HepG2 (cell line): ENCODE measurements around the gene CACNA2D3. TPM values are rescaled to one million over a fixed set of nuclear protein-coding genes. Genes with fewer than 3 reads are reported as not detected.

ENCODE experiments used
- ATAC-seq: fragments of 200-7000 bp; cut with Tn5 transposase; 3 replicates; pipeline ENCODE4 v1.9.1; 2020; ENCODE audit warnings: mild to moderate bottlenecking, moderate library complexity
- BruUV-seq: library from RNA; stranded (reverse); fragments of 400-500 nt; replicated peaks from 2 replicates; lab custom pipeline; 2021; lab: Mats Ljungman, UMichigan
- CTCF ChIA-PET: fragments of 300-600 bp; formaldehyde crosslinking; extraction: SDS; loops from one replicate; lab custom pipeline; 2021; ENCODE audit warnings: low total read pairs, inconsistent platforms, low intra/inter-chr PET ratio; lab: Yijun Ruan, JAX
- POLR2A ChIA-PET: fragments of 350-600 bp; sonication (Branson Sonifier 250); formaldehyde crosslinking; loops from one replicate; lab custom pipeline; 2020; ENCODE audit warnings: antibody characterized with exemption, inconsistent platforms; lab: Yijun Ruan, JAX
- DNase-seq: peaks from one replicate; pipeline ENCODE4 v3.0.0-alpha.2; 2015; ENCODE audit warnings: low spot score
- FAIRE-seq: peaks from 3 replicates; lab custom pipeline; 2011; peaks lifted over from hg19 to GRCh38; lab: Jason Lieb, UNC
- H2AFZ ChIP-seq: one replicate; pipeline ENCODE4 v1.6.1; 2011; ENCODE audit warnings: low read length, inconsistent platforms
- H3K27ac ChIP-seq: fragments of 300-600 bp; 3 replicates; pipeline ENCODE4 v1.8.0; 2011; ENCODE audit warnings: mixed run types, mild to moderate bottlenecking, mixed read lengths, low read length, inconsistent platforms; ENCODE audit not compliant: insufficient read depth; ENCODE audit errors: extremely low read length
- H3K27me3 ChIP-seq, 2 experiments: fragments of 200-600 bp in 1 of 2; 2 replicates in 1 of 2; 3 replicates in 1 of 2; pipeline versions ENCODE4 v1.6.0 to v1.8.0; 2011; ENCODE audit warnings: low read length in 2 of 2, mild to moderate bottlenecking in 2 of 2, moderate library complexity in 2 of 2, inconsistent platforms in 1 of 2; ENCODE audit not compliant: insufficient read depth in 2 of 2, control insufficient read depth in 1 of 2
- H3K36me3 ChIP-seq, 2 experiments: fragments of 200-600 bp in 1 of 2; replicated peaks in 1 of 2; 2 replicates in 1 of 2; 3 replicates in 1 of 2; pipeline versions ENCODE4 v1.5.1 to v1.8.0; 2011; ENCODE audit warnings: low read length in 2 of 2, inconsistent platforms in 1 of 2; ENCODE audit not compliant: insufficient read depth in 2 of 2, control insufficient read depth in 1 of 2
- H3K4me1 ChIP-seq: 2 replicates; pipeline ENCODE4 v1.5.1; 2012; ENCODE audit warnings: low read length, inconsistent platforms; ENCODE audit not compliant: insufficient read depth
- H3K4me2 ChIP-seq: 2 replicates; pipeline ENCODE4 v1.6.0; 2011; ENCODE audit warnings: low read depth, low read length, inconsistent platforms
- H3K4me3 ChIP-seq, 3 experiments: fragments of 200-600 bp in 1 of 3; sonication (generic), shearing (Covaris generic) in 1 of 3; replicated peaks in 1 of 3; 2 replicates each; pipeline ENCODE4 v1.5.1; 2011 to 2016; ENCODE audit warnings: low read length in 3 of 3, inconsistent platforms in 2 of 3, low read depth in 2 of 3, mild to moderate bottlenecking in 2 of 3, control low read depth in 1 of 3, mixed read lengths in 1 of 3; ENCODE audit not compliant: insufficient read depth in 1 of 3
- H3K79me2 ChIP-seq: one replicate; pipeline ENCODE4 v1.6.1; 2011; ENCODE audit warnings: low read length, inconsistent platforms; ENCODE audit not compliant: insufficient read depth
- H3K9ac ChIP-seq: 2 replicates; pipeline ENCODE4 v1.6.0; 2011; ENCODE audit warnings: mild to moderate bottlenecking, low read depth, low read length, inconsistent platforms; ENCODE audit not compliant: insufficient read depth
- H3K9me3 ChIP-seq: 2 replicates; pipeline ENCODE4 v1.5.1; 2012; ENCODE audit warnings: mild to moderate bottlenecking, low read length
- H4K20me1 ChIP-seq: 2 replicates; pipeline ENCODE4 v1.6.0; 2011; ENCODE audit warnings: inconsistent platforms, mild to moderate bottlenecking, low read length, moderate library complexity; ENCODE audit not compliant: insufficient read depth
- LCORL ChIP-seq, 2 experiments: fragments of 450-650 bp in 1 of 2; sonication (generic) in 1 of 2; formaldehyde crosslinking in 1 of 2; IDR thresholded peaks; 2 replicates each; pipeline versions ENCODE4 v1.5.0 to v1.6.1; 2017 to 2020; ENCODE audit warnings: antibody characterized with exemption in 1 of 2, missing genetic modification reagents in 1 of 2
- WGBS: methylation state at CpG from one replicate; pipeline ENCODE4 v1.1.6; 2017; ENCODE audit warnings: low lambda C conversion rate; 5-methylcytosine and 5-hydroxymethylcytosine counted together
- in situ Hi-C: cut with HindIII; loops from 2 replicates; pipeline ENCODE4 v1.10.0; 2017; ENCODE audit warnings: low pct_unique_long_range_greater_than_20kb; ENCODE audit not compliant: extremely low pct_ligation_motif_present
- intact Hi-C: fragments of 100-400 bp; cut with micrococcal nuclease; formaldehyde crosslinking; loops from one replicate; pipeline ENCODE4 v1.10.0; 2022; ENCODE audit not compliant: unreplicated experiment
- polyA plus RNA-seq, 8 experiments: library from polyadenylated mRNA; depleted of rRNA in 3 of 8; stranded (reverse) in 7 of 8; unstranded in 1 of 8; fragments of >200 nt; fragmentation: Illumina TruSeq in 4 of 8; extraction: Trizol in 4 of 8; gene quantifications; 2 replicates each; pipeline versions ENCODE4 v1.2.1 to v1.2.3, GENCODE V29; 2011 to 2016; ENCODE audit warnings: low read depth in 4 of 8, missing spikeins in 1 of 8, mixed read lengths in 1 of 8; ENCODE audit not compliant: insufficient read depth in 1 of 8
- total RNA-seq, 5 experiments: library from RNA; depleted of rRNA; stranded (reverse); fragments of >200 nt; fragmentation: Illumina TruSeq; extraction: Trizol; gene quantifications; 2 replicates each; pipeline ENCODE4 v1.2.3, GENCODE V29; 2016; ENCODE audit warnings: low read depth in 1 of 5
- TF ChIP-seq, protein P1 (sequence below): sonication (generic); formaldehyde crosslinking; IDR thresholded peaks from 2 replicates; pipeline ENCODE4 v1.4.0; 2020; ENCODE audit warnings: missing genetic modification reagents

The CACNA2D3 gene
- total and polyA plus RNA-seq, 2 of the 13 experiments (the other 11 are each of a cell fraction or from before 2014, with no cell fraction given): not detected

DNA sequence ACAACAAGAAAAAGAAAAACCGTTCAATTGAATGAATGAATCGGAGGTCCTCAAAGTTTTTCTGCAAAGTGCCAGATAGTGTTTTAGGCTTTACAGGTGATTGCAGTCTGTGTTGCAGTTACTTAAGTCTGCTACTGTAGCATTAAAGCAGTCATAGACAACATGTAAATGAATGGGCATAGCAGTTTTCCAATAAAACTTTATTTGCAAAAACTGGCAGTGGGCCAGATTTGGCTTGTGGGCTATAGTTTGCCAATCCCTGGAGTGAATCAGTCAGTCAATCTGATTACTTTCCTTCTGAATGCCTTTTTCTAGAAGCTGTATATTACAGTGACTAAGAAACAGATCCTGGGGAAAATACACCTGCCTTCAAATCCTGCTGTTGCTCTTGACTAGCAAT lies 562.9 kb downstream of the CACNA2D3 start:
- FAIRE-seq (no peak), DNase-seq (no peak), ATAC-seq (no peak)
- Histone ChIP-seq H3K27ac (no peak overlapping the region), H3K9ac (no peak overlapping the region), H2AFZ (no peak overlapping the region), H3K4me1 (no peaks in the 10 kb centered on the region), H3K4me2 (no peak overlapping the region), H3K36me3 (no peaks in the 10 kb centered on the region), H3K4me3 (no peak overlapping the region), H3K9me3 (no peaks in the 10 kb centered on the region), H3K79me2 (no peaks in the 10 kb centered on the region), H4K20me1 (no peaks in the 10 kb centered on the region), H3K27me3 (no peaks in the 10 kb centered on the region)
- intact Hi-C loops (no loop called here), in situ Hi-C loops (no loop called here)
- 54% methylated on average over 2 of the region's 2 CpGs for WGBS
- POLR2A ChIA-PET: no interaction called here
- CTCF ChIA-PET: no interaction called here
- TF ChIP-seq LCORL (IDR thresholded peaks at IDR 0.05) (peak; percentile 34; the same call in 1 of the 2 replicates), LCORL (CRISPR knock-in tag; IDR thresholded peaks at IDR 0.05) (no peak)
- TF ChIP-seq, protein P1, sequence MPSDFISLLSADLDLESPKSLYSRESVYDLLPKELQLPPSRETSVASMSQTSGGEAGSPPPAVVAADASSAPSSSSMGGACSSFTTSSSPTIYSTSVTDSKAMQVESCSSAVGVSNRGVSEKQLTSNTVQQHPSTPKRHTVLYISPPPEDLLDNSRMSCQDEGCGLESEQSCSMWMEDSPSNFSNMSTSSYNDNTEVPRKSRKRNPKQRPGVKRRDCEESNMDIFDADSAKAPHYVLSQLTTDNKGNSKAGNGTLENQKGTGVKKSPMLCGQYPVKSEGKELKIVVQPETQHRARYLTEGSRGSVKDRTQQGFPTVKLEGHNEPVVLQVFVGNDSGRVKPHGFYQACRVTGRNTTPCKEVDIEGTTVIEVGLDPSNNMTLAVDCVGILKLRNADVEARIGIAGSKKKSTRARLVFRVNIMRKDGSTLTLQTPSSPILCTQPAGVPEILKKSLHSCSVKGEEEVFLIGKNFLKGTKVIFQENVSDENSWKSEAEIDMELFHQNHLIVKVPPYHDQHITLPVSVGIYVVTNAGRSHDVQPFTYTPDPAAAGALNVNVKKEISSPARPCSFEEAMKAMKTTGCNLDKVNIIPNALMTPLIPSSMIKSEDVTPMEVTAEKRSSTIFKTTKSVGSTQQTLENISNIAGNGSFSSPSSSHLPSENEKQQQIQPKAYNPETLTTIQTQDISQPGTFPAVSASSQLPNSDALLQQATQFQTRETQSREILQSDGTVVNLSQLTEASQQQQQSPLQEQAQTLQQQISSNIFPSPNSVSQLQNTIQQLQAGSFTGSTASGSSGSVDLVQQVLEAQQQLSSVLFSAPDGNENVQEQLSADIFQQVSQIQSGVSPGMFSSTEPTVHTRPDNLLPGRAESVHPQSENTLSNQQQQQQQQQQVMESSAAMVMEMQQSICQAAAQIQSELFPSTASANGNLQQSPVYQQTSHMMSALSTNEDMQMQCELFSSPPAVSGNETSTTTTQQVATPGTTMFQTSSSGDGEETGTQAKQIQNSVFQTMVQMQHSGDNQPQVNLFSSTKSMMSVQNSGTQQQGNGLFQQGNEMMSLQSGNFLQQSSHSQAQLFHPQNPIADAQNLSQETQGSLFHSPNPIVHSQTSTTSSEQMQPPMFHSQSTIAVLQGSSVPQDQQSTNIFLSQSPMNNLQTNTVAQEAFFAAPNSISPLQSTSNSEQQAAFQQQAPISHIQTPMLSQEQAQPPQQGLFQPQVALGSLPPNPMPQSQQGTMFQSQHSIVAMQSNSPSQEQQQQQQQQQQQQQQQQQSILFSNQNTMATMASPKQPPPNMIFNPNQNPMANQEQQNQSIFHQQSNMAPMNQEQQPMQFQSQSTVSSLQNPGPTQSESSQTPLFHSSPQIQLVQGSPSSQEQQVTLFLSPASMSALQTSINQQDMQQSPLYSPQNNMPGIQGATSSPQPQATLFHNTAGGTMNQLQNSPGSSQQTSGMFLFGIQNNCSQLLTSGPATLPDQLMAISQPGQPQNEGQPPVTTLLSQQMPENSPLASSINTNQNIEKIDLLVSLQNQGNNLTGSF (CRISPR knock-in tag): no peak
- BruUV-seq: no TSS peak
